HG03469 (cell line): ENCODE results near the gene SELENOW.
"Not testable (repeated sequence)": the region's sequence is repeated elsewhere in the genome, so short reads cannot be mapped to it uniquely, and the experiment has no call there.

Experiments
- ATAC-seq: cut with Tn5 transposase; IDR thresholded peaks from one replicate; pipeline ENCODE4 v1.9.1; 2021; ENCODE audit warnings: mild to moderate bottlenecking, moderate library complexity, moderate number of reproducible peaks; ENCODE audit not compliant: unreplicated experiment

The SELENOW gene

DNA sequence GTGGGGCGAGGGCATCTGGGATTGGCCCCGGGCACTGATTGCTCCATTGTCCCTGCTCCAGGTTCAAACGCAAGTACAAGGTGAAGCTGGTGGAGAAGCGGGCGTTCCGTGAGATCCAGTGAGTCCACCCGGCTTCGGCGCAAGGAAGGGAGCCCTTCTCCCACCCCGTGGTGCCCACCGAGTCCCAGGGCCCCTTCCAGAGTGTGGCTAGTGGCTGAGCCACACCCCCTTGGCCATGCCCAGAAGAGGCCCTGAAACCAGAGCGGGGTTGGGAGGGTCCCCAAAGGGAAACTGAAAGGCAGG, 21.9 kb upstream of the SELENOW start:
- ATAC-seq: no peak

DNA sequence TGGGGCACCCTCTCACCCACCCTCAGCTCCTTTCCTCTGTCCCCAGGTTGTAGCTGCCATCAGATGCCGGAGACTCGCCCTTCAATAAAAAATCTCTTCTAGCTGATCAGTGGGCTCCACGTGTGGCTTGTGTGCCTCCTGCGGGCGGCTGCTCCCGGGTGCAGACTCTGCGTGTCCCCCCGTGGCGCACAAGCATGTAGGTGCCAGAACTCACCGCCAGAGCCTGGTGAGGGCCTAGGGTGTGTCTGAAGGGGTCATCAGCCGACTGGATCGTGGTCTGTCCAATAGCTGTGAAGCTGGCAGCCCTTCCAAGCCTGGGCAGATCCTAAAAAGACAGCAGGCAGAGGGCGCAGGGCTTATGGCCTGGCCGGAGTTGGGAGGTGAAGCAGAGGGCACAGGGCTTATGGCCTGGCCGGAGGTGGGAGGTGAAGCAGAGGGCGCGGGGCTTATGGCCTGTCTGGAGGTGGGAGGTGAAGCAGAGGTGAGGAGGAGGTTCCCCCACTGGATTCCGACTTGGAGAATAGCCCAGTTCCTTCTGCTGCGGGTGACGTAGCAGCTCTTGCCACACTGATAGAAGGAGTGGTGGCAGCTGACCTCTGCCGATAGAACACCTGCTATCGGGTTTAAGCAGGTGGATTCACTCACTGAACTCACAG, 21.4 kb upstream of the SELENOW start:
- no peak for ATAC-seq

DNA sequence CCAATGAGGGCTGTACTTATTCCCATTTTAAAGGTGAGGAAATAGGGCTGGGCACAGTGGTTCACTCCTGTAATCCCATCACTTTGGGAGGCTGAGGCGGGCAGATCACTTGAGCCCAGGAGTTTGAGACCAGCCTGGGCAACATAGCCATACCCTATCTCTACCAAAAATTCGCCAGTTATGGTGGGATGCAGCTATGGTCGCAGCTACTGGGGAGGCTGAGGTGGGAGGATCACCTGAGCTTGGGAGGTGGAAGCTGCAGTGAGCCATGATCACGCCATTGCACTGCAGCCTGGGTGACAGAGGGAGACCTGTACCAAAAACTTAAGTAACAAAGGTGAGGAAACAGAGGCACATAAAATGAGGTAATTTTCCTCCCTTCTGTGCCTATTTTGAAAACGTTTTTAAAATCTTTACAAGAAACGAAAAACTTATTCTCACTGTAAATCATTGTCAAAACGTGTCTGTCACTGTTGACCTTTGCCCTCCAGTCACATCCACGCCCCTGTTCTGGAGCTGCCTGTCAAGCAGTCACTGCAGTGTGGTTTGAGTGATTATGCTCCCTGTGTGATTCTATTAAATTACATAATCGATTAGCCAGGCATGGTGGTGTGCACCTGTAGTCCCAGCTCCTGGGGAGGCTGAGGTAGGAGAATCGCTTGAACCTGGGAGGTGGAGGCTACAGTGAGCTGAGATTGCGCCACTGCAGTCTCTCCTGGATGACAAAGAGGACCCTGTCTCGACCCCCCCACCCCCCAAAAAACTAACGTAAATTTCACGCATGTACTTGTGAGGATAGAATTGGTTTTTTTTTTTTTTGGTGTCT, 20.7 kb upstream of the SELENOW start:
- no peak for ATAC-seq

DNA sequence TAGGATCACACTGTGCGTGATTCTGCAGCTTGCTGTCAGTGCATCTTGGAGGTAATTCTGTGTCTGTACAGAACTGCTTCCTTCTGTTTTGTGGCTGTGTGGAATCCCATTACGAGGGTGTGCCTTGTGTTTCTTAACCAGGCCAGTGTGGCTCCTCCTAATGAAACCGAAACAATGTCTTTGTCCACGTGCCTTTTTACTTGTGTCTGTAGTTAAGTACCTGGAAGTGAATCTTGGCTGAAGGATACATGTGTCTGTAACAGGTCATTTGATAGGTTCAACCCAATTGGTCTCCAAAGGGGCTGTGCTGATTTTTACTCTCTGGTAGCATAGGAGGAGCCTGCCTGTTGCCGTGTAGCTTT, 20.1 kb upstream of the SELENOW start:
- ATAC-seq: no peak

DNA sequence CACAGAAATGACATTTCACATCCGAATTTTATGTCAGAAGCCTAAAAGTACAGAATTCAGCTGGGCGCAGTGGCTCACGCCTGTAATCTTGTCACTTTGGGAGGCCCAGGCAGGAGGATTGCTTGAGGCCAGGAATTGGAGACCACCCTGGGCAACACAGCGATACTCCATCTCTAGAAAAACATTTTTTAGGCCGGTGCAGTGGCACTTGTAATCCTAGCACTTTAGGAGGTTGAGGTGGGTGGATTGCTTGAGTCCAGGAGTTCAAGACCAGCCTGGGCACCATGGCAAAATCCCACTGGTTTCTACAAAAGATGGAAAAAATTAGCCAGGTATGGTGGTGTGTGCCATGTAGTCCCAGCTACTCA, 17.9 kb upstream of the SELENOW start:
- ATAC-seq: no peak

DNA sequence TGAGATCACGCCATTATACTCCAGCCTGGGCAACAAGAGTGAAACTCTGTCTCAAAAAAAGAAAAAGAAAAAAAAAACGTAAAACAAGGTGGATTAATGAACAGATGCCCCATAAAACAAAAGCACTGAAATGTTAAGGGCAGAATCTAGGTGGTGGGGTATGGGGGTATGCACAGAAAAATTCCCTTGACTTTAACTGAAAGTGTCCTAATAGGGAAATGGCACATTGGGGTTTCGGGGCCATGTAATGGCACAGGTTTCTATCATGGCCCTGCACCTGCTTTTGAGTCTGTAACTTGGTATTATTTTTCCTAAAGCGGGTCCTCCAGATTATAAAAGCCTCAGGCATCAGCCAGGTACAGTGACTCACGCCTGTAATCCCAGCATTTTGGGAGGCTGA, 16.9 kb upstream of the SELENOW start:
- ATAC-seq: no peak

DNA sequence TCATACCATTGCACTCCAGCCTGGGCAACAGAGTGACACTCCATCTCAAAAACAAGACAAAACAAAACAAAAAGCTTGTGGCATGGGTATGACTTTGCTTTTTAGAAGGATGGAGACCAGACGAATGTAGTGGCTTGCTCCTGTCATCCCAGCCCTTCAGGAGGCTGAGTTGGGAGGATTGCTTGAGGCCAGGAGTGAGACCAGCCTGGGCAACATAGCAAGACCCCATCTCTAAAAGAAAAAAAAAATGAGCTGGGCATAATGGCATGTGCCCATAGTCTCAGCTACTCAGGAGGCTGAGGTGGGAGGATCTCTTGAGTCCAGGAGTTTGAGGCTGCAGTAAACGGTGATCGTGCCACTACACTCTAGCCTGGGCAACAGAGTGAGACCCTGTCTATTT, 16.4 kb upstream of the SELENOW start:
- no peak for ATAC-seq

DNA sequence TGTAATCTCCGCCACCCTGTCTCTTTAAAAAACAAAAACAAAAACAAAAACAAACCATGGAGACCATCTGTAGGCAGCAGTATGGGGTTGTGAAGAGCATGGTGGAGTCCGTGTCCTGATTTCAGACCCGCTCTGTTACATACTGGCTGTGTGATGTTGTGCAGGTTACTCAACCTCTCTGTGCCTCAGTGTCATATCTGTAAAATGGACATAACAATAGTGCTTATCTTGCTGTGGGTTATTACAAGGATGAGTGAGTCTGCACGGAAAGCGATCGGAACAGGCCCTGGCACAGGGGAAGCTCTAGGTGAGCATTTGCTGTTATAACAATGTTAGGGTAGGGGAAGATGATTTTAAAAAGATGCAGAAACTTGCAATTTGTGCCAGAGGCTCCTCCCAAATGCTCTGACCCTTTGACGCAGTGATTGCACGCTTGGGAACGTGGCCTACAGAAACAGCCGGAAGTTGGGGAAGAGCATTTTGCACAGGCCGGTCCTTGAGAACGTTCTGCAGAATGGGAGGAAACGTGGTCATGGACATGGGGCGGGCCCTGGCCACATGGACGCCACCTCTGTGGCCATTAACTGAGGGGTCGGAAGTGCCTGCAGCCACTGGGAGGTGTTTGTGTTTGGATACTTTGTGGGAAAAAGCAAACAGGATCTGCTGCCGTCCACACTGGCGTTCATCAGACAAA, 15.7 kb upstream of the SELENOW start:
- no peak for ATAC-seq

DNA sequence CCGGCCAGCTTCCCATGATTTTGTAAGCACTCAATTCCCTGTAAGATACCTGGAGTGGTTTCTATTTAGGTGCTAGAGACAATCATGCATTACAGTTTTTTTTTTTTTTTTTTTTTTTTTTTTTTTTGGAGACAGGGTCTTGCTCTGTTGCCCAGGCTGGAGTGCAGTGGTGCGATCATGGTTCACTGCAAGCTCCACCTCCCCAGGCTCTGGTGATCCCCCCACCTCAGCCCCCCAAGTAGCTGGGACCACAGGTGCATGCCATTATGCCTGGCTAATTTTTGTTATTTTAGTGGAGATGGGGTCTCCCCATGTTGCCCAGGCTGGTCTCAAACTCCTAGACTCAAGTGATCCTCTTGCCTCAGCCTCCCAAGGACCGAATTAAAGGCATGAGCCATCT, 13.8 kb upstream of the SELENOW start:
- not testable (repeated sequence) for ATAC-seq

DNA sequence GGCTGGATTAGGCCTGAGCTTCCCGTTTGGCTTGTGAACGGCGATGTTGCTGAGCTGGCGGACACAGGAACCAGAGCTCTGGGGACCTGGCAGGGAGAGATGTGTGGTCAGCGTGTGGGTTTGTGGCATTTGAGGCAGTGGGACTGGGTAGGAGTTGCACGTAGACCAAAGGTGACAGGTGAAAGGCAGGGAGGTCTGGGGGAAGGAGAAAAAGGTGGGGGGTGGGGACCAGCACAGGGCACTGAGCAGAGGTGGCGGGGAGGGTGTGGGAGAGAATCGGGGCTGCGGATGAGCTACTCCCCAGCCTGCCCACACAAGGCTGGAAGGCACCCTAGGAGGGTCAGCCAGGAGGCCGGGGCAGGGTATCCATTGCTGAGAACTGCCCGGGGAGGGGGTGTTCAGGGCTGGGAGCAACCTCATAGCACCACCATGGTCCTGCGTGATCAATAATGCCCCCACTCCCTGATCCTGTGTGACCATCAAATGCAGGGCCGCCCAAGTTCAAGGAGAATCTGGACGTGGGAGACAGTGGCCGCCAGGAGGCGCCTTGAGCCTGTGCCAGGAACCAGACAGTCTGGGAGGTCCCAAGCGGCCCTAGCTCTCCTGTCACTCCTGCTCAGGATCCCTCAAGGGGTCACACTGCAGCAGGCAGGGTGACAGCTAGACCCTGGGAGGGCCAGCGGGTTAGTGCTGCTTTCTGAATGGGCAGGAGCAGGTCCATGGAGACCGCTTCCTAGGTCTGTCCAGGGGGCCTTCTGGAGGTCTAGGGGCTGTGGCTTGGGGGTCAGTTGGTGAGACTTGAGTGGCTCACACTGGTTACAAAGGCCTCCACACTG, 12.8 kb upstream of the SELENOW start:
- ATAC-seq: no peak

DNA sequence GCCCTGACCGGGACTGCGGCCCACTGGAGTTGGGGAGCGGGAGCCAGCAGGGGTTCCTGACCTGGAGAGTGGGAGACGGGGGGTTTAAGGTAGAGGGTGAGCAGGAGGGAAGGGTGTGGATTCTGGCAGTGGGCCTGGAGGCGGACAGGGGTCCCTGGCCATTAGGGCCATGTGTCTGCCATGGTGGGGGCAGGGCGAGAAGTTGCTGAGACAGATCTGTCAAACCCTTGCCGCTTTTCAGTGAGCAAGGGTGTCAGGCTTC, 12.2 kb upstream of the SELENOW start:
- ATAC-seq: no peak

DNA sequence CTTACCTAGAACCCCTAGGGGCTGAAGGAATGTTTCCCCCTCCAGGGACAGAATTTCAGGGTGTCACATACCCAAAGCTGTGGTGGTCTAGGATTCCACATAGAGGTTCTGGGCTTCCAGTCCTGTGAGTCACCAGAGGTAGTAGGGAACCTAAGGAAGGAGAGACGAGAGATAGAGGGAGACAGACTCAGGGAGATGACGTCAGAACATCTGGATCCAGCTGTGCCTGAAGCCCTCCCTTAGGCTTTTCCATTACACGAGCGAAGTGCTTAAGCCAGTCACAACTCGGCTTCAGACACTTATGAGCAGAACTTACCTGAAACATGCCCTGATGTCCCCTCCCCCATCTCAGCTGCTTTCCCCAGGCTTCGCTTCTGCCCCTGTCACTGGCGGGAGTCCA, 11.8 kb upstream of the SELENOW start:
- ATAC-seq: no peak

DNA sequence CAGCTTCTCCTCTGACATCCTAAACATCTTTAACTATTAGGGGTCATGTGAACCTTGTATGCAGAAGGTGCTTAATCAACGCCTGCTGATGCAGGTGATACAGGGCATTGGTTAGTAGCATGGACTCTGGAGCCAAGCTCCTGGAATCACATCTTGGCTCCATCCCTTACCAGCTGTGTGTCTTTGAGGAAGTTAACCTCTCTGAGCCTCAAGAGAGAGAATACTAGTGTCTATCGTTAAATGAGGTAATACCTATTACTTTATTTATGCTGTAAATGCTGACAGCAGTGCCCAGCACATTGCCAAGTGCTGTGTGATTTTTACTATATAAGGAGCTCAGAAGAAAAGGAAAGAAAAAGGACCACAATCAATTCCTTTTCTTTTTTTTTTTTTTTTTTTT, 11.2 kb upstream of the SELENOW start:
- no peak for ATAC-seq

DNA sequence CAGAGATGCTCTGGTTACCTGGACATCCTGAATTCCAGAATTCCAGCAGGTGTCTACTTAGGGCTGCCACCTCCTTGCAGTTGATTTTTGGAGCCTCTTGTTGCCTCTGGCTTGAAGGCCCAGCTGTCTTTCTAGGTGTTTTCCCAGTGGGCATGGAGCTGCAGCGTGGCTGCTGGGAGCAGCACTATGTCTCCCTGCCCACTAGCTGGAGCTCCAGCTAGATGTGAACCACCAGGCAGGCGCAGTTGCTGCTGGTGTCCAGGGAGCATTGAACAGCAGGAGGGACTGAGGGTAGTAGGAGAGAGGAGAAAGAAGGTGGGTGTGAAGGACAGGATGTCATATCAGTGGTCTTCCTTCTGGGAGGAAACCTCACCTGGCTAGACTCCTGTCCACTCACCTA, 9.9 kb upstream of the SELENOW start:
- no peak for ATAC-seq

DNA sequence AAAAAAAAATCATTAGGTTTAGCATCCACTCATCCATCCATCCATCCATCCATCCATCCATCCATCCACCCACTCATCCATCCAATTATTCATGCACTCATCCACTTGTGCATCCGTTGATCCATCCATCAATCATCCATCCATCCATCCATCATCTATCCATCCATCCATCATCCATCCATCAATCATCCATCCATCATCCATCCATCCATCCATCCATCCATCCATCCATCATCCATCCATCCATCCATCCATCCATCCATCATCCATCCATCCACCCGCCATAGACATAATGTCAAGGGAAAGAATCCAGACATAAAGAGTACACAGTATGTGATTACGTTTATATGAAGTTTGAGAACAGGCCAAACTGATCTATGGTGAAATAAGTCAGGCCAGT, 9.0 kb upstream of the SELENOW start:
- ATAC-seq: no peak

DNA sequence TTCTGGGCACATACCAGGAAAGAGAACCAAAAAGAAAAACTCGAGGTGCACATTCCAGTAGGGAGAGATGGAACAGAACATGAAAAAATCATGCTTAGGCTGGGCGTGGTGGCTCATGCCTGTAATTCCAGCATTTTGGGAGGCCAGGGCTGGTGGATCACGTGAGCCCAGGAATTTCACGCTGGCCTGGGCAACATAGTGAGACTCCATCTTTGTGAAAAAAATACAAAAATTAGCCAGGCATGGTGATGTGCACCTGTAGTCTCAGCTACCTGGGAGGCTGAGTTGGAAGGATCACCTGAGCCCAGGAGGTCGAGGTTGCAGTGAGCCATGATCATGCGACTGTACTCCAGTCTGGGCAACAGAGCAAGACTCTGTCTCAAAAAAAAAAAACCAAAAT, 7.2 kb upstream of the SELENOW start:
- not testable (repeated sequence) for ATAC-seq

DNA sequence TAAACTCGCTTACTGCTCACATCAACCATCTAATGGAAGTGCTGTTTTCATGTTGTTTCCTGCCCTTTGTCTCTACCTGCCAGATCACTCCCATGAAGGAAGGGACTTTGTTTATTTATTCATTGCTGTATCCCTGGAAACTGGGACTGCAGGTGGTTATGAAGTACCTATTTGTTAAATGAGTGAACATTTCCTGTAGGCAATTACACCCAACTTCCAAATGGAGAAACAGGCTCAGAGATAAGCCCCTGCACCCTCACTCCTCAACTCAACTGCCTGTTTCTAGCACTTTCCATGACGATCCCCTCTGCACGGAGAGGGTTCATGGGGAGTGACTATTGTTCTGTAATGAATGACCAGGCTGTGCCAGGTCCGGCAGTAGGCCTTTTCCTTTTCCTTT, 1.9 kb upstream of the SELENOW start:
- no peak for ATAC-seq

DNA sequence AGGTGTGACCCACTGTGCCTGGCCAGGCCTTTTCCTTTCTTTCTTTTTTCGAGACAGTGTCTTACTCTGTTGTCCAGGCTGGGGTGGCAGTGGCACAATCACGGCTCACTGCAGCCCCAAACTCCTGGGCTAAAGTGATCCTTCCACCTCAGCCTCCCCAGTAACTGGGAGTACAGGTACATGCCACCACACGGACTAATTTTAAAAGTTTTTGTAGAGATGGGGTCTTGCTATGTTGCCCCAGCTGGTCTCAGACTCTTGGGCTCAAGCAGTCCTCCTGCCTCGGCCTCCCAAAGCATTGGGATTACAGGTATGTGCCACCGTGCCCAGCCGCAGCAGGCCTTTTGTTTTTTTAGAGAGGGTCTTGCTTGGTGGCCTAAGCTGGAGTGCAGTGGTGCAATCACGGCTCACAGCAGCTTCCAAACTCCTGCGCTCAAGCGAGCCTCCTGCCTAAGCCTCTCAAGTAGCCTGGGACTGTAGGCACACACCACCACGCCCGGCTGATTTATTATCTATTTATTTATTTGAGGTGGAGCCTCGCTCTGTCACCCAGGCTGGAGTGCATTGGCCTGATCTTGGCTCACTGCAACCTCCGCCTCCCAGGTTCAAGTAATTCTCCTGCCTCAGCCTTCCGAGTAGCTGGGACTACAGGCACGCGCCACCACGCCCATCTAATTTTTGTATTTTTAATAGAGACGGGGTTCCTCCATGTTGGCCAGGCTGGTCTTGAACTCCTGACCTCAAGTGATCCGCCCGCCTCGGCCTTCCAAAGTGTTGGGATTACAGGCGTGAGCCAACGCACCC, 1.1 kb upstream of the SELENOW start:
- not testable (repeated sequence) for ATAC-seq

DNA sequence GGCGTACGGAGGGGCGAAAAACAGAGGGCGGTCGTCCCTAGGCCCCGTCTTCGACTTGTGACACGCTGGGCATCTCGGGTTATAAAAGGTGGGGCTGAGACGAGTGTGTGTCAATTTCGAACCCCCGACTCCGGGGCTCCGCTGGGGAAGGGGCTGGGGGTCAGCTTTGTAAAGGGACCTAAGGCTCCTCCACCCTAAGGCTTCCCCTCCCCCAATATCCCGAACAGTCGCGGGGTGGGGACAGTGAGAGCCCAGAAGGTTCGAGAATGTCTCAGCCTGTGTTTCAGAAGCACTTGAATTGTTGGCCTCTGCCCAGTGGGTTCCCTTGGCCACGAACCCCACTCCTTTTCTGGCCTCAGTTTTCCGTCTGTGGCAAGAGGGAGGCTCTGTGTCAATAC, 450 bp downstream of the SELENOW start:
- ATAC-seq: no peak

DNA sequence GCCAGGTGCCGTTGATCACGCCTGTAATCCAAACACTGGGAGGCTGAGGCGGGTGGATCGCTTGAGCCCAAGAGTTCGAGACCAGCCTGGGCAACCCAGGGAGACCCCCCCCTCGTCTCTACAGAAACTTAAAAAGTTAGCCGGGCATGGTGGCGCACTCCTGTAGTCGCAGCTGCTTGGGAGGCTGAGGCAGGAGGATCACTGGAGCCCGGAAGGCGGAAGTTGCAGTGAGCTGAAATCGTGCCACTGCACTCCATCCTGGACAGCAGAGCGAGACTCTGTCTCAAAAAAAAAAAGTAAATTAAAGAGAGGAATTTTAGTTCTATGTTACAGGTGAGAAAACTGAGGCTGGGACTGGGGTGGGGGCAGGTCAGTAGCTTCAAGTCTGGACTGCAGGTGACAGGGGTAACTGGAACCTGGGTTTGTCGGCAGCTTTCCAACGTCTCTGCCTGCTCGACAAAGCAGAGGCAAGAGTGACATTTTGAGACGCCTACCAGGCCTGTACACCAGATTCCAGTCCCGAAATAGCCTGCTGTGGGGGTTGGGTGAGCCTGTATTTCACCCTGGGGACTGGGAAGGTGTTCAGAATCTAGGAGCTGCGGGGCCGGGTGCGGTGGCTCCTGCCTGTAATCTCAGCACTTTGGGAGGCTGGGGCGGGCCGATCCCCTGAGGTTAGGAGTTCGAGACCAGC, 1.2 kb downstream of the SELENOW start:
- no peak for ATAC-seq
